ENCODE data around the gene TEX28.

Gene TEX28

DNA sequence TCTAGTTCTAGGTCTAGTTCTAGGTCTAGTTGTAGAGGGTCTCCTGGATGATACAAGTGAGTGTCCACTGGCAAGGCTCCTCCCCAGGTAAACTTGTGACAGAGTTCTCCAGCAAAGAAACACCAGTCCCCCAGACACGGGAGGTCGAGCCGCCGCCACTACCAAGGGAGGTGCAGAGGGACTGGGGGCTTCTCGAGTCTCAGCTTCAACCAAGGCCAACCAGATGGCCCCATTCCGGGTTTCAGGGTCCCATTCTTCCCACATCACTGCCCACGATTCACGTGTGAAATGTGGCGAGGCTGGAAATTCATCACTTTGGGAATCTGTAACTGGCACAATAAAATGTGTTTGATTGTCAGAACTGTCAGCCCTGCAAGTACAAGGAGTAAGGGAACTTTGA is 38.2 kb upstream of the TEX28 start:
- Histone ChIP-seq H3K36me3 (no peaks in the 10 kb centered on the region), H3K27me3 (no peaks in the 10 kb centered on the region), H3K27ac (no peak overlapping the region), H3K4me3 (no peak overlapping the region), H3K4me1 (no peaks in the 10 kb centered on the region), H3K9me3 (no peaks in the 10 kb centered on the region)
- TF ChIP-seq, protein P1, sequence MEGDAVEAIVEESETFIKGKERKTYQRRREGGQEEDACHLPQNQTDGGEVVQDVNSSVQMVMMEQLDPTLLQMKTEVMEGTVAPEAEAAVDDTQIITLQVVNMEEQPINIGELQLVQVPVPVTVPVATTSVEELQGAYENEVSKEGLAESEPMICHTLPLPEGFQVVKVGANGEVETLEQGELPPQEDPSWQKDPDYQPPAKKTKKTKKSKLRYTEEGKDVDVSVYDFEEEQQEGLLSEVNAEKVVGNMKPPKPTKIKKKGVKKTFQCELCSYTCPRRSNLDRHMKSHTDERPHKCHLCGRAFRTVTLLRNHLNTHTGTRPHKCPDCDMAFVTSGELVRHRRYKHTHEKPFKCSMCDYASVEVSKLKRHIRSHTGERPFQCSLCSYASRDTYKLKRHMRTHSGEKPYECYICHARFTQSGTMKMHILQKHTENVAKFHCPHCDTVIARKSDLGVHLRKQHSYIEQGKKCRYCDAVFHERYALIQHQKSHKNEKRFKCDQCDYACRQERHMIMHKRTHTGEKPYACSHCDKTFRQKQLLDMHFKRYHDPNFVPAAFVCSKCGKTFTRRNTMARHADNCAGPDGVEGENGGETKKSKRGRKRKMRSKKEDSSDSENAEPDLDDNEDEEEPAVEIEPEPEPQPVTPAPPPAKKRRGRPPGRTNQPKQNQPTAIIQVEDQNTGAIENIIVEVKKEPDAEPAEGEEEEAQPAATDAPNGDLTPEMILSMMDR (IDR thresholded peaks at IDR 0.05): no peak
- DNase-seq: no peak
- intact Hi-C loops (cut with DNase I; ENCODE audit: low total_unique reads): no loop called here

DNA sequence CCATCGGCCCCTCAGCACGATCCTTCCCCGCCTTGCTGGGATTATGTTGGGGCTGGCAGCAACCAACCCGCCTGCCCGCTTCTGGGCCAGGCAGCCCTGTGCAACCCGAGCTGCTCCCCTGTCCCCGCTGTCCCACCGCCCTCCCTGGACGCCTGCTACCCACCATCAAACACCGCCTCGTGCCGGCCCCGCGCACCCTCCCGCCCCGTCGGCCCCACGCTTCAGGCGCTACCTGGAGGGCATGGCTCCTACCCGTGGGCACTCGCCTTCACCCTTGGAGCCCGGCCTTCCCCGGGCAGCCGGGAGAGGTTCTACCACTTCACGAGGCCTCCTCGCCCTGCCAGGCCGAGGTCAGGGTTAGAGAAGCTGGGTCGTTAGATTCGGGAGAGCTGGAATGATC is 37.6 kb upstream of the TEX28 start:
- no peaks in the 10 kb centered on the region for H3K27me3 ChIP-seq
- no peak overlapping the region for H3K27ac ChIP-seq
- no peaks in the 10 kb centered on the region for H3K36me3 ChIP-seq
- TF ChIP-seq, protein P1 (IDR thresholded peaks at IDR 0.05): no peak
- DNase-seq: no peak
- no peak overlapping the region for H3K4me3 ChIP-seq
- intact Hi-C loops (cut with DNase I; ENCODE audit: low total_unique reads): no loop called here
- peaks cover 0 to 5% (median 0%) of the 10 kb centered on the region in 4 donors for H3K4me1 ChIP-seq
- H3K9me3 ChIP-seq: no peaks in the 10 kb centered on the region

DNA sequence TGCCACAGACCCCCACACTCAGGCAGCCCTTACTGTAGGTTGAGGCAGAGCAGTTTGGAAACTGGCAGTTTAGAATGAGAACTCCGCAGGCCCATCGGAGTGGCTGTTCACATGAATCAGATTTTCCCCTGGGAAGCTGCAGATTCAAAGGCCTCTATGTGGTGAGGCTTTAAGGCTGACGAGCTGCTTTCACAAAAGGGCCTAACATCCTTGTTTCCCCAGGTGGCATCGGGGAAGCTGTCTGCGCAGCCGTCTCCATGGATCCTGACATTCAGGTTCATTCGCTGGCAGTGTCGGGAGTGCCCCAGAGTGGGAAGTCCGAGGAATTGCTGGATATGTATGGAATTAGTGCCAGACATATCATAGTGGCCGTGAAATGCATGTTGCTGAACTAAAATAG is 34.4 kb upstream of the TEX28 start:
- H3K27me3 ChIP-seq: no peaks in the 10 kb centered on the region
- H3K4me3 ChIP-seq: no peak overlapping the region
- H3K9me3 ChIP-seq: no peaks in the 10 kb centered on the region
- peaks cover 0 to 31% (median 2%) of the 10 kb centered on the region in 4 donors for H3K4me1 ChIP-seq
- TF ChIP-seq, protein P1 (IDR thresholded peaks at IDR 0.05): no peak
- DNase-seq: no peak
- no peak overlapping the region for H3K27ac ChIP-seq
- intact Hi-C loops (cut with DNase I; ENCODE audit: low total_unique reads): no loop called here
- no peaks in the 10 kb centered on the region for H3K36me3 ChIP-seq

DNA sequence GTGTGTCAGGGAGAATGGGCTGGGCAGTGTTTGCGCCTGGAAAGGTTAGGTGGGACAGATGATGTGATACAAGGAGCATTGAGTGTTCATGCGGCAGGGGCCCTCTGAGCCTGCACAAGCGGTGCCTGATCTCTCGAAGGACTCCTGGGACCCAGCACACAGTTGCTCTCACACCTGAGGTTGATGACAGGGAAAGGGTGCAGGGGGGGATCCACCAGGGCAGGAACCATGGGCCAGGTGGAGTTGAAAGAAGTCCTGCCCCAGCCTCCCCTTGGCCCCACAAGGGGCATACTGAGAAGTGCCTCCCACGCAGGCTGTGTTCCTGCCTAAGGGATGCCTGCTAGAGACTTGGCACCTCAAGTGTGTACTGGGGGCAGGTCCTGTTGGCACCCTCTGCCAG is 33.7 kb upstream of the TEX28 start:
- Histone ChIP-seq H3K4me3 (no peak overlapping the region), H3K4me1 (peaks cover 0 to 31% (median 2%) of the 10 kb centered on the region in 4 donors), H3K27me3 (no peaks in the 10 kb centered on the region), H3K27ac (no peak overlapping the region), H3K9me3 (no peaks in the 10 kb centered on the region), H3K36me3 (no peaks in the 10 kb centered on the region)
- TF ChIP-seq, protein P1 (IDR thresholded peaks at IDR 0.05): no peak
- DNase-seq: no peak
- intact Hi-C loops (cut with DNase I; ENCODE audit: low total_unique reads): no loop called here

DNA sequence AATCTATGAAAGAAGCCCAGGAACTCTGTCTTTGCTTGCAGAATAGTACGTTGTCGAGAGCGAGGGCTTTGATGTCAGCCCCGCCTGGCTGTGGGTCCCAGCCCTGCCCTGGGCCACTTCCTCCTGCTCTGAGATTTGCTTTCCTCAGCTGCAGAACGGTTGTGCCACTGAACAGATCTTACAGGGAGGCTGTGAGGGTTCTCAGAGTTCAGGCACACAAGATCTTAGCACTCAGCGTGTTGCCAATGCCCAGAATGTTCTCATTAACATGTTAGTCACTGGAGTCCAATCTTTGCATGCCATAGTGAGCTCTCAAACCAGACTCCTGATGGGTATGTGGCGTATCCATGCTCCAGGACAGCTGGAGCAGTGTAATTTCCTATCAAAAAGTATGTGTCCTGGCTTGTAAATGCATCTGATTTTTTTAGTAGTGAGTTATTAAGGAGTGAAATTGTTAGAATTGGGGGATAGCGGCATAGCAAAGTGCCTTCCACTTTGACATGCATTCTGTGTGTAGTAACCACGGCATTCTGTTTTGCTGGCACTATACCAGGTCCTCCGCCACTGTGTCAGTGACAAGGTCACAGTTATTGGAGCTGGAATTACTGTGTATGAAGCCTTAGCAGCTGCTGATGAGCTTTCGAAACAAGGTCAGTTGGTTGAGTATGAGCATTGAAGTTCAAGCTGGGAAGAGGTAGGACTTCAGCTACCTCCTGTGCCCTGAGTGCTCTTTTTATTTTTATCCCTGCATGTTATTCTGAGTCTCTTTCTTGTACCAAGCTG is 32.3 kb upstream of the TEX28 start:
- no peak for DNase-seq

More for the DNA sequence above, 32.3 kb upstream of the TEX28 start:
- Histone ChIP-seq H3K9me3 (no peaks in the 10 kb centered on the region), H3K4me1 (peaks cover 0 to 31% (median 2%) of the 10 kb centered on the region in 4 donors), H3K36me3 (no peaks in the 10 kb centered on the region), H3K27me3 (no peaks in the 10 kb centered on the region), H3K27ac (no peak overlapping the region), H3K4me3 (no peak overlapping the region)
- intact Hi-C loops (cut with DNase I; ENCODE audit: low total_unique reads): no loop called here
- TF ChIP-seq, protein P1 (IDR thresholded peaks at IDR 0.05): no peak

Measured in tibial artery (tissue), 4 donors.